GM19025 (cell line): ENCODE data around the gene PRIMA1.

ENCODE experiments used
- ATAC-seq: cut with Tn5 transposase; IDR thresholded peaks from one replicate; pipeline ENCODE4 v1.9.1; 2021; ENCODE audit warnings: mild to moderate bottlenecking, low read depth, moderate library complexity; ENCODE audit not compliant: unreplicated experiment

The PRIMA1 gene

GRCh38 chr14:93734086-93734822, 54.0 kb downstream of the PRIMA1 start:
- ATAC-seq = no peak

DNA sequence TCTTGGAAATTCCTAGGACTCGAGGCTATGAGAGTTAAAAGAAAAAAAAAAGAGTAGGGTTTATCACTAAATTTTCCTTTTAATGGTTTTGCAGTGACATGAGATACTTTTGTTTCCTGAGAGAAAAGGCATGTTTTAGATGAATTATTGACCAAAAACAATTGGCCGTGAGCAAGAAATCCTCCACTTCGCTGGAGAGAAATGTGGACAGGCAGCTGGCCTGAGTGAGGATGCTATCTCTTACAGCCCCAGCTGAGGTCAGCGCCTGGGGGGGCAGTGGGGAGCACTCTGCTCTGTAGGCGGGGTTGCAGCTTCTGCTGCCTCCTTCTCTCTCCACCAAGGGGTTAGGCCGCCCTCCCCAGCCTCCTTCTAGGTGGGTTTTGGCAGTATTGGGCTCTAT, 54.7 kb downstream of the PRIMA1 start:
- ATAC-seq = no peak

DNA sequence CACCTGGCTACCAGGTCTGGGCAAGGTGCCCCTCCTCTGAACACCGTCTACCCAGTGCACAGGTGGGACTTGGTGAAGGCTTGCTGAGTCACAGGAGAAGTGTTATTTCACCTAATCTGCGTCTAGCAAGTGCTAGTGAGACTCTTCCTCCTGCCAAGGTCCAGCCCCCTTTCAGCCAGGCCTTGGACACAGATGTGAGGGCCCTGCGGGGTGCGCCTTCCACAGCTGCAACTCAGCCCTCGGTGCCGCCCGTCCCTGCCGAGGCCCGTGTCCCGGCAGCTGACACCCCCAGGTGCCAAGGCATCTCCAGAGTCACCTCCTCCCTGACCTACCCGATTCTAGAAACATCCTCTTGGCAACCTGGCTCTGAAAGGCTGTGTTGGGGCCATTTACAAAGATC, 55.1 kb downstream of the PRIMA1 start:
- ATAC-seq = no peak

DNA sequence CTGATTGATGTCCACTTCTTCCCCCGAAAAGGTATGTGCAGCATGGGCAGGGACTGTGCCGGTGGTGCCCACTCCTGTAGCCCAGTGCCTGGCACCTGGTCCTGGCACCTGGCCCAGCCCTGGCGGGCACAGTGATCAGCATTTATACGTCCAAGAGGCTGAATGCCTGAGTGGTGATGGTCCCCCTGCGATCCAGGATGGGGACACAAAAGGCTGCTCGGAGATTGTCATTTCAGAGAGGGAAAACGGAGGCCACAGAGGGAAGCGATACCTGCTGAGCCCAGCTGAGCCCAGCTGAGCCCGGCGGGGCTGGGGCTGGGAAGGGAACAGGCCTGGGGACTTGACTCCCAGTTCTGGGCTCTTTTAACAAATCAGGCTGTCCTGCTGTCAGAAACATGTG, 55.8 kb downstream of the PRIMA1 start:
- ATAC-seq = no peak

GRCh38 chr14:93731753-93732152, 56.5 kb downstream of the PRIMA1 start:
- ATAC-seq = no peak

DNA sequence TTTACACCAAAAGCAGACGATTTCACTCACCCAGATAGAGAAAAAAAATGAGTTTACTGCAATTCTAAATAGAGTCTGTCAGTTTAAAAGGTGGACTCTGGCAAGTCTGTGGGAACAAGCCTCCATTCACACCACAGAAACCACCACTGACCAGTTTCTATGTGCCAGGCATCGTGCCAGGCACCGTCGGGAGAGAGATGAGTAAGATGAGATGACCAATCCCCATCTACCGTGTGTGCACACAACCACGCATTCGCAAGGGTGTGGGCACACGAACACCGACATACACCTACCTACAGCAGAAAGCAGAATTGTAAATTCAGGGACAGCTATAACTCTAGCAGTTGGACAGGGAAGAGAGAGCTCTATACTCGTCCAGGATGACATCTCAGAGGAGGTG, 58.3 kb downstream of the PRIMA1 start:
- no peak for ATAC-seq

GRCh38 chr14:93728651-93729016, 59.7 kb downstream of the PRIMA1 start:
- ATAC-seq = no peak

DNA sequence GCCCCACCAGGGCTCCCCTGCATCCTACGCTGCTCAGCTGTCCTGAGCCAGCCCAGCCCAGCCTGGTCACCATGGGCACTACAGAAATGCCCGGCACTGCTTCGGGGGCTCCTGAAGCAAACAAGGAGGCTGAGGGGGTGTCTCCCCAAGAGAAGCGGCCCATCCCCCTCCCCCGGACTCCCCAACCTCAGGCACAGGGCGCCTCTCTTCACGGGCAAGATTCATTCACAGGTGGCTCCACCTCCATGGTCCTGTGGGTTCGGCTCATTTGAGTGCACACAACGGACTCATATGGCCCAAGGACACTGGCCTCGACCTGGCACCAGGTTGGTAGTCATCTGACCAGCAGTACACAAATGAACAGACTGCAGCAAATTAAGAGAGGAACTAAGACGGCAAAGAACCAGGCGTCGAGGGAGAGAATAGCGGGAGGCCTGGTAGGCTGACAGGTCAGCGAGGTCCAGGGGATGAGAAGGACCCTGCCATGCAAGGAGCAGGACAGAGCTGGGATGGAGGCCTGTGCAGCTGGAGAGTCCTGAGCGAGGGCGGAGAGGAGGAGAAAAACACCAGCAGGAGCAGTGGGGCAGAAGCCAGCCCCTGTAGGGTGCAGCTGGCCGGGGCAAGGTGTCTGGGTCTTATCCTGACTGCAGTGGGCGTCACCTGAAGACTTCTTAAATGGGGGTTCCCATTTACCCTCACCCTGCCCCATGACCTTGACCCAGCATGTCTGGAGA, 60.2 kb downstream of the PRIMA1 start:
- no peak for ATAC-seq

- ATAC-seq = no peak
These were observed 61.1 kb downstream of the PRIMA1 start for GRCh38 chr14:93727039-93727740.

GRCh38 chr14:93725993-93726392, 62.3 kb downstream of the PRIMA1 start:
- no peak for ATAC-seq

- ATAC-seq = no peak
These were observed 63.2 kb downstream of the PRIMA1 start for GRCh38 chr14:93725002-93725582.

- no peak for ATAC-seq
These were observed 65.3 kb downstream of the PRIMA1 start for GRCh38 chr14:93723001-93723400.

DNA sequence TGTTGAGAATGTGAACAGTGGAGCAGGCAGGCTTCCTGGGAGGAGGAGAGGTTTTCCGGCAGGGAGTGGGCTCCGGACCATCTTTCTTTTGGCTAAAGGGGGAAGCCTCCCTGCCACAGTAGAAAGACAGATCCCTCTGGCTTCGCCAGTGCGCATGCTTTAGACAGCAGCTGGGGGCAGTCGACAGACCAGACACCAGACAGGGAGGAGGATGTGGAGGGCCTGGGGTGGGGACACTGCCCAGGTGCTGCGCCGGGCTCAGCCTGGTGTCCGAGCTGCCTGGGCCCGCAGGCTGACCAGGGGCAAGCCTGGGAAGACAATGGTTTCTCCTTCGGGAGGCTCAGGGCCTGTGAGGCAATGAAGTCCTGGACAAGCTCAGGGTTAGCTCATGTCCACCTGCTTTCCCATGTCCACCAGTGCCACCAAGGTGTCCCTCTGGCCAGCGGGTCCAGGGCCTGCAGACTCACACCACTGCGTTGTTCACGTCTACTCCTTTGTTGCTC, 67.3 kb downstream of the PRIMA1 start:
- no peak for ATAC-seq

- no peak for ATAC-seq
These were observed 68.0 kb downstream of the PRIMA1 start for GRCh38 chr14:93720076-93720815.

DNA sequence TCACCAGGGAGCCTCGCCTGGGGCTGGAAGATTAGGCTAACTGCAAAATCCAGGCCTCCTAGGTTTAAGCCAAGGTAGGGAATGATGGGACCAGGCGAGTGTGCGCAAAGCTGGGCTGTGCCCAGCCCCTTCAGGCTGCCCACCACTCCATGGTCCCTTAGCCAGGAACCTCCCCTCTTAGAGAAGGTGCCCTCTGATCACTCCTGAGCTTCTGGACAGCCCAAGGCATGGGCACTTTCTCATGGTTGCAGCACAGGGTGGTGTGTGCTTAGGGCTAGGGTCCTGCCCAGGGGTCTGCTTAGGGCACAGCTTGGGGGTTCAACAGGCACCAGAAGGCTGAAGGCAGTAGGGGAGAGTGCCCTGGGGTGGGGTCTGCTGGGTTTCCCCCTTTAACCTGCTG, 69.0 kb downstream of the PRIMA1 start:
- ATAC-seq = no peak

DNA sequence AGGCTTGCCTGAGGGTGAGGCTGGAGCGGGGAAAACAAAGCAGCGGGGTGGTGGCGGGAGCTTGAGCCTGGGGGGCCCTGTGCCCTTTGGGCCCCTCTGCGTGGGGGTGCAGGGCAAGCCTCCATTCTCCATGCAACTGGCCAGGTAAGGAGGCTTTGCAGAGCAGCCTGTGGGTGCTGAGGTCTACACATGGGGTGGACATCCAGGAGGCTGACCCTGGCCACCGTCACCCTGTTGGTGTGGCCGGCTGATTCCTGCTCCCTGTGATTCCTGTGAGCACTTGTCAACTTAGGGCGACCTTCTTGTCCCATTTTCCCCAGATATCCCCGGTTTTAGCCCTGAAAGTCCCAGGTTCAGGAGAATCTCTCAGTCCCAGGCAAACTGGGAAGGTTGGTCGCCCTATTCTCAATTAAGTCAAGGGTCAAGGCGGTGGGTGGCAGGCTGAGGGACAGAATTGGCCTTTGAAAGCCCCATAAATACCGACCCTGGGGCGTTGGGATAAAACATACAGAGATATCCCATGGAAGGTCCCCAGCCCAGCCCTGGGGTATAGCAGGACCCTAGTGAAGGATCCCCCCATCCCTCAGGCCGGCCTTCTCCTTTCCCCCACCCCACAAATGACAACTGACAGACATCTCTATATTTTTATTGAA, 70.5 kb downstream of the PRIMA1 start:
- no peak for ATAC-seq

DNA sequence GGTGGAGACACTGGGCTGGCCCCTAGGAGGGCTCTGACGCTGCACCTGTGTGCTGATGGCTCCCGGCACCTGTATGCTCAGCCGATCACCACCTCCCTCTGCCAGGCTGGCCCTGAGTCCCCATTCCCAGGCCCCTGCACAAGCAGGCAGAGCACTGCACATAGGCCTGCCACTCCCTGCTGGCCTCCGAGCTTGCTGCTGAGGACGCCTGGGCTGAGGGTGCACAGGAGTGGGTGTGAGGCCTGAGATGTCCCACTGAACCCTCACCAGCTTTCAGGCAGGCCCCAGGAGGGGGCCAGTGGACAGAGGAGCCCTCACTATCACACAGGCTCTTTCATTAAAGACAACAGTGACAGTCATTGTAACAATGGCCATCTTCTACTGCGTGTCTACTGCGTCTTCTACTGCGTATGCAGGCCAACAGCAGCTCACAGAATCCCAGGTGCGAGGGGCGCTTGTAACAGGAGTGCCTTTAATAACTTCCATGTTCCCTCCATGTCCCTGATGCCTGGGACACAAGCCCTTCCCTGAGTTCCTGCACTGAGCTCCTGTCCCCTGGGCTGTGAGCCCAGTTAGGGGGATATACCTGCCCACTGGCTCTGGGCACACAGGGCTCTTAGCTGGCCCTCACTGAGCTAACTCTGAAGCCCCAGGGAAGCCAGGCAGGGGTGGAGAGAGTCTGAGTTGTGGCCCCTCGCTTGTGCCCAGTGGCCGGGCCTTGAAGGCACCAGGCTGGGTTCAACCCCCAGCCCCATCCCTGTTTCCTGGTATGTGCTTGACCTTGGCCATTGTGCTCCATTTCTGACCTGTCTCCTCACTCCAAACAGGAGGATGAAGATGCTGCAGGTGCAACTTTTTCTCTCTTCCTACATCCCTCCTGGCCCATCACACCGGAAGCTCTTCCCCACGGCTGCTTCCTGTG, 71.3 kb downstream of the PRIMA1 start:
- ATAC-seq = no peak

DNA sequence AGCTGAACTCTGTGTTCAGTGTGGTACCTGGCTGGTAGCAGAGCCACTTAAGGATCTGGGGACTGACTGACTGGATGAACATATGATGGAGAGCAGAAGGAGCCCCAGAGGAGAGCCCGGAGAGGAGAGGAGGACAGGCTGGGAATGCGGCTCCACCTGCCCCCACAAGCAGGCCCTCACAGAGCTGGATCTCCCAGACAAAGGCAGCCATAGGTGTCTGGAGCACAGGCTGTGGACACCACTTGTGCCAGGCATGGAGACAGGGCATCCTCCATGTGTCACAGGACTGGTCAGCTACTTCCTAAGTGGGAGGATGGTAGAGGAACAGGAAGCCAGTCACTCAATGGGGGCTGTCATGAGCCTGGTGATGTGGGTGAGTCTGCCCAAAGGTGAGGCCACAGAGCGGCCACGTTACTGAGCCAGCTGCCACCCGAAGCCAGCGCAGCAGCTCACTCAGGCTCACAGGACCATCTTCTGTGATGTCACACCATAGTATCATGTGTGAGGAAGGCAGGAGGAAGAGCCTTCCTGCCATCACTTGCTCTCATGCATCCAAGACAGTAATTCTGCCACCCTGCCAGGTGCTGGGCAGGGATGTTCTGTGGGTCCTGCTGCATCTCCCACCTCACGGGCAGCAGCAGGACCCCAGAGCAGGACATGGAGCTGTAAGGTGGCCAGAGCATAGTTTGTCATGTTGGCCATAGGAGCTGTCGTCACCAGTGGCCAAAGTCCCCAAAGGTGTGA, 72.1 kb downstream of the PRIMA1 start:
- ATAC-seq = no peak
